ENCODE measurements around the gene FAM120A.

The FAM120A gene

DNA sequence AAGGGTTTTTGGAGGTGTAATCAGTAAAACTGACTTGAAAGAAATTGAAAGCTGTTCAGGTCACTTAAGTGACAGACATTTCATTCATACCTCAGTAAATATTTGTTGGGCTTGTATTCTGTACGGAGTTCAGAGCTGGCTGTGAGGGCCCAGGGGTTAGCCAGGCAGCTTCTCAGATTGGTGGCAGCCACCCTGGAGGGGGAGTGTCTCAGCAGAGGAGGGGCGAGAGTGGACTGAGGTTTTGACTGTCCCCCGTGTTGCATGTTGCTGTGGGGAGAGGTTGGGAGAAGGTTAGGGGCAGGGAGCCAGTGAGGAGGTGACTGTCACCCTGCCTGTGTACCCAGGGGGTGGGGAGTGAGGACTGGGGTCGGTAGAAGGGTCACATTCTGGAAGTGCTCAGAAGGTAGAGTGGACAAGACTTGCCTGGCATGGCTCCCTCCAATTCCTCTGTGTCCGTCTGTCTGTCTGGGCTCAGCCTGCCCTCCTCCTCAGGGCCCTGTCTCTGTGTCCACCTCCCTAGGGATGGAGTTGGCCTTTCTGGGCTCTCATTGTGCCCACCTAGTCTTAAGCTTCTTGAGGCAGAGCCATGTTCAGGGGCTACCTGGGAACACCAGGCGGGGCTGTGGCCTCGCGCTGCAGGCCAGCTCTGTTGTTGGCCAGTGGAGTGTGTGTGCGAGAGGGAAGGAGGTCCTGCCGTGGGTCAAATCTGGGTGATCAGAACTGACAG lies 129.3 kb downstream of the FAM120A start:
- no peak for DNase-seq

GRCh38 chr9:93582115-93582514 lies 130.6 kb downstream of the FAM120A start:
- no peak for DNase-seq

DNA sequence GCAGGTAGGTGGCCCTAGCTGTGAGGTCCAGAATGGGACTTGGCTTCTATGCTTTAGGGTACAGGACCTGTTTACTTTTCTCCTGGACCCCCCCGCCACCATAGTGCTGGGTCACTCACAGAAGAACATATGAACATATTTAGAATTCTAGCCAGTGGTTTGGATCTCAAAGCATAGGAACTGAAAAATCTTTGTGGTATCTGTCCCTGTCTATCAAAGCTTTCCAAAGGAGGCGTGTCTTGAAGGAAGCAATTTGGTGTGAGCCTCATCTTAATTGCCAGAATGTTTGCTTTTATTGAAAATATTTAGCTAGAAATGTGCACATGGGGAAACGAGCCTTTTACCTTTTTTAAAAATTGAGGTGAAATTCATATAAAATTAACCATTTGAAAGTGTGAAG lies 131.1 kb downstream of the FAM120A start:
- DNase-seq = no peak

DNA sequence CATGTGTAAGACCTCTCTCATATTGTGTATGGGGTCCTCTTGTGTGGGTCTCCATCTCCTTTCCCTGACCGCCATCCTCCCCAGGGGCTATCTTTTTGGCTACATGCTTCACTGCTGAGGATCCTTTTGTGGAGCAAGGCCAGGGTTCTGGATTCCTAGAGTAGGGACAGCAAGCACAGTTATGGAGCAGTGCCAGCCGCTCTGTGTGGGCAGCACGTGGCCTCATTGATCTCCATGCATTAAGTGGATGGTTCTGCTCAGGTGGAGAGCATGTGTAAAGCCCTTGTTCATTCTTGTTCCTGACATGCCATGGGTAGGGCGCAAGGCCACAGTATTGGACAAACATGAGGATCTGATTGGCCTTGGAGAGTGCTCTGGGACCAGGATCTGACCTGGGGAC lies 133.8 kb downstream of the FAM120A start:
- no peak for DNase-seq

DNA sequence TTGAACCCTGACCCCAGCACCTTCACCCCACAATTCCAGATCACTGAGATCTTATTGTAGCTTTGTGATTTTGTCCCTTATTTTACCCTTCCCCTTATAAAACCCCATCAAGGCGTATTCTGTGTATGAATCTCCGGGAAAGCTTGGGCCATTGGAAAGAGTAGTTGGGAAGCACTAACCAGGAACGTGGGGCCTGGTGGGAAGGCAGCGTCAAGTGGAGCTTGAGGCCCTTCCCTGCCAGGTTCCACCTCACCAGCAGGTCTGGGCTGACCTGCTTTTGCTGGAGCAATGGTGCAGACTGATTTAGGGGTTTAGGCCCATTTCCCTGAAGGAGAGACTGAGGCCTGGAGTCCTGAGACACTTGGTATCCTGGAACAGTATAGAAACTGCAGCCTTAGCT lies 134.2 kb downstream of the FAM120A start:
- no peak for DNase-seq

DNA sequence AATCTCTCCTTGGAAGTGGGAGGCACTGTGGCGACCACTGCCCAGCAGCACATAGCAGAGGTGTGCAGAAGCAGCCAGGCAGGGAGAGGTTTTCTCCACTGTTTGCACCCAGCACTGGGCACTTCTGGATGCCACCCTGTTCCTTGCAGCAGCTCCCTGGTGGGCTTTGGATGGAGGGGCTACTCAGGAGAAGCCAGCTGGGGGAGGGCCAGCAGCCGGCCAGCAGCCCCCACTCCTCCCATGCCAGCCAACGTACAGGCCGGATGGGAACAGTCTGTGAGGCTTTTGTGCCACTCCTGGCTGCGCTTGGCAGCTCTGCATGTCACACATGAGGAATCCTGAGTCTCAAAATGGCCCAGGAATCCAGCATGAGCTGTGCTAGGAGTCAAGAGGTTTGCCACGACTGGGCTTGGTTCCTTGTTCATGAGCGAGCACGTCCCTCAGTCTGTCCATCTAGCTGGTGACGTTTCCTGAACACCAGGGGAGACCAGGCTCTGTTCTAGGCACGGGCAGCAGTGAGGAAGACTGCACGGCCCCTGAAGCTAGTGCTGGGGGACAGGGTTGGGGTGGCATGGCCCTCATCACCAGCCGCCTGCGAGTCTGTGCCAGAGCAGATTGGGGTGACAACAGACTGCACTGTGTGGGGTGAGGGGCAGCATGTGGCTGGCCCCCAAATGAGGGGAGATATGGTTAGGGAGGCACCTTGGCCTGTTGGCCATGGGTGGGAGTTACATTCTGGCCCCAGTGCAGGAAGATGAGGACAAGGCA lies 135.0 kb downstream of the FAM120A start:
- DNase-seq = no peak

- no peak for DNase-seq
These were observed 135.8 kb downstream of the FAM120A start for GRCh38 chr9:93587284-93587650.

DNA sequence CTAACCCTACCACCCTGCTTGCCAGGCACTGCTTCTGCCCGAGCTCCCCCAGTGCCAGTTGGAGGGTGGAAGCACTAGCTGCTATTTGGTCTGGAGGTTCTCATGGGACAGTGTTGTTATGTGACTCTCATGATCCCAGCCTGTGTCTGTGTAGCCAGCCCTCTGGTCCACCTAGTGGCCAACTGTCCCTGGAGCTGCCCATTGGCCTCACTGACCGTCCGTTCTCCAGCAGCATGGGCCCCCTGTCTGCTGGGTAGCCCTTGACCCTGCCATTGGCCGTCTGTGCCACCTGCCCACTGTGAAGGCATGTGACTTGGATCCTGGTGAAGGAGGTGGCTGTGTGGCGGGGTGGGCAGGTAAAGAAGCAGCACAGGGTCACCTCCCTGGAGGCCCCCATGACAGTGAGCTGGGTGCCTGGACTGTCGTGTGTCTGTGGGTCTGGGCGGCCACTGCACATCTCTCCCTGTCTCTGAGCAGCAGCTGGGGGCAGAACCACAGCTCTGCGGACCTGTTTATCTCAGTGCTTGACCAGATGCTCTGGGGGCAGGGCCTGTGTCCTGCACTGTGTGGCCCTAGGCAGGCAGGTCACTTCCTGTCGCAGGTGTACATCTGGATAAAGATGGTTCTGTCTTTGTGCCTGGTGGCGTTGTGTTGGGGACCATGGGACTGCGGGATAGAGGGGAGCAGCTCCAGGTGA lies 136.3 kb downstream of the FAM120A start:
- DNase-seq = no peak

DNA sequence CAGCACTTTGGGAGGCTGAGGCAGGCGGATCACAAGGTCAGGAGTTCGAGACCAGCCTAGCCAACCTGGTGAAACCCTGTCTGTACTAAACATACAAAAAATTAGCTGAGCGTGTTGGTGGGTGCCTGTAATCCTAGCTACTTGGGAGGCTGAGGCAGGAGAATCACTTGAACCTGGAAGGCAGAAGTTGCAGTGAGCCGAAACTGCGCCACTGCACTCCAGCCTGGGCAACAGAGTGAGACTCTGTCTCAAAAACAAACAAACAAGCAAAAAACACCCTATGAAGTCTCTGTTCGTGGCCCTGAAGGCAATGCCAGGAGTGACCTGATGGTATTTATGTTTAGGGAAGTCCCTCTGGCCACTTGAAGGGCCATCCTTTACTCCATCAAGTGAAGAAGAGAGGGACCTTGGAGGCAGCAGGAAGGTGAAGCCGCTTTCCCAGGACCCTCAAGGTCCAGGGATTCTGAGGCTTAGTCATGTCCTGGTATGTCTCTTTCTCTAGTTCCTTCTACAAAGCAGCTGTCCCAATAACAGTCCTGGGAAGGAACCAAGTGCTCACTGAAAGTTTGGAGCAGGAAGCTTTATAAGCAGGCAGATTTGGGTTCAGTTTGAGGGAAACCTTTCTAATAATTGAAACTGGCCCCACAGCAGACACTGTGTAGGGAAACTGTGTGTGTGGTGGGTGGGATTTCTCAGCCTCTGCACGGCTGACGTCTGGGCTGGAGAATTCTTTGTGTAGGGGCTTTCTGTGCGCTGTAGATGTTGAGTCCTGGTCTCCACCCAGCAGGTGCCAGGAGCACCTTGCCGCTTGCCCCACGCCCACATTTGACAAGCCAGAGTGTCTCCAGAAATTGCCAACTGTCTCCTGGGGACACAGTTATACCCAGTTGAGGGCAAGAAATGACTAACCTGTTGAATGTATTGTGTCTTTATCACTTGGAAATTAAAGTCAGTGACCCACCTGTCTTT lies 137.4 kb downstream of the FAM120A start:
- DNase-seq = no peak

DNA sequence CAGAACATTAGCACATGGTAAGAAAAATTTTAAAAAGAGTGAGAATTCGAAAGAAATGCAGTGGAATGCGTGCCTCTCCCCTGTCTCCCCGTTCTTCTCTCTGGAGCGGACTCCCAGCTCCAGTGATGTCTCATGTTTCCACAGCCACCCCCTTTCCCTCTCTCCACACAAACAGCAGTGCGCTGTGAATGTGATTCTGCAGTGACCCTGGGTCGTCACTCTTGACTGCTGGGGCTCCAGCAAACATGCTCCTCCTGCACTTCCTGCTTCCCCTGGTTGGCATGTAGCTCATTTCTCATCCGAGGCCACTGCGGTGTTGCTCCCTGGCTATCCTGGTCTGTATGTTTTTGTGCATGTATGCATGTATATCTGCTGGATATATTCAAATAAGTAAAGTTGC lies 138.2 kb downstream of the FAM120A start:
- DNase-seq = no peak

DNA sequence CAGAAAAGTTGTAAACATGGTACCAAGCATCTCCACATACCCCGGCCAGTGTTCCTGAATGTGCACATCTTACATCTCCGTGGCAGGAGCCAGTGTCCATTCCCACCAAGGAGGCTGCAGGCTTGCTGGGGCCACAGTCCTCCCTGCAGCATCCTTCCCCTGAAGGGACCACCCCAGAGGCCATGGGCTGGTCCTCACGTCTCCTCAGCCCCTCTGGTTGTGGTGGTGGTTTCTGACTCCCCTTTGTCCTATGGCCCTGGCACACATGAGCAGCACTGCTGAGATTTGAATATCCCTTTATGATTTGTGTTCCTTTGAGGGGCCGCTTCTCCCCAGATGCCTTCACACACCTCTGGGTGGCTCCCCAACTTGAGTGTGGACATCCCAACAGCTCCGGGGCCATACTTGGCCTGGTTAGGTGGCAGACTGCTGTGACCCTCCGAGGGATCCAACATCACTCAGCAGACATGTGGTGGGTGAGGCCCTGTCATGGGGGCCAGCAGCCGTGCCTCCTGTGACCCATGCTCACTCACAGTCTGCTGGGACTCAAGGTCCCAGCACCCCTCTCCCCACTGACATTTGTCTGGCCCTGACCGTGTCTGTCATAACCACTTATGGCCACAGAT lies 139.2 kb downstream of the FAM120A start:
- DNase-seq = no peak

DNA sequence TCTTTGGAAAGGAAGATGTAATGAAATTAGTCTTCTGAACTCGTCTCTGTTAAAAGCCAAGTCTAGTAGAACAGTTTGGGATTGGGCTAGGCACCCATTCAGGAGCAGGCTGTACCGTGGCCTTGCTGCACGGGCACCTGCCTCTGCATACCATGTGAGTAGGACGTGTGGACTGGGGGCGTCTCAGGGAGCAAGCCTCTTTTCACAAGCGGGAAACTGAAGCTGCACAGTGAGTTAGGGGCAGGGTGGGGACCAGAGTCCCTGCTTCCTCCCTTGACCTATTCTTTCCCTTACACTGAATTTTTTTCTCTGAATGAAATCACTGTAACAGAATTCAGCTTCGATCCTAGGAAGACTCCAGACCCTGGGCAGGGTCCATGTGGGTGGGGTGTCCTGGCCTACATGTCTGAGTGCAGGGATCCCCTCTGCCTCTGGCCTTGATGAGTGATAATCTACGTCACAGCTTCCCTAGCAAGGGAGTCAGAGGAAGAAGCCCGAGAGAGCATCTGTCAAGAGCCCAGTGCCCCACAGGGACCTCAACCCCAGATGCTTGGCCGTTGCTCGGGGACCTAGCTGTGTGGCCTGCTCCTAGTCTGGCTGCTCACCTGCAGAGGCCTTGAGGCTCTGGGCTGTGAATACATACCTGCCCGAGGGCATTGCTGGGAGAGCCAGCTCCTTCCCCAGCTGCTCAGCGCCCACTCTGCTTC lies 140.0 kb downstream of the FAM120A start:
- DNase-seq = no peak

- DNase-seq = no peak
These were observed 140.6 kb downstream of the FAM120A start for GRCh38 chr9:93592008-93592642.

GRCh38 chr9:93592643-93593021 lies 141.1 kb downstream of the FAM120A start:
- no peak for DNase-seq

- no peak for DNase-seq
These were observed 141.7 kb downstream of the FAM120A start for GRCh38 chr9:93593144-93593658.

DNA sequence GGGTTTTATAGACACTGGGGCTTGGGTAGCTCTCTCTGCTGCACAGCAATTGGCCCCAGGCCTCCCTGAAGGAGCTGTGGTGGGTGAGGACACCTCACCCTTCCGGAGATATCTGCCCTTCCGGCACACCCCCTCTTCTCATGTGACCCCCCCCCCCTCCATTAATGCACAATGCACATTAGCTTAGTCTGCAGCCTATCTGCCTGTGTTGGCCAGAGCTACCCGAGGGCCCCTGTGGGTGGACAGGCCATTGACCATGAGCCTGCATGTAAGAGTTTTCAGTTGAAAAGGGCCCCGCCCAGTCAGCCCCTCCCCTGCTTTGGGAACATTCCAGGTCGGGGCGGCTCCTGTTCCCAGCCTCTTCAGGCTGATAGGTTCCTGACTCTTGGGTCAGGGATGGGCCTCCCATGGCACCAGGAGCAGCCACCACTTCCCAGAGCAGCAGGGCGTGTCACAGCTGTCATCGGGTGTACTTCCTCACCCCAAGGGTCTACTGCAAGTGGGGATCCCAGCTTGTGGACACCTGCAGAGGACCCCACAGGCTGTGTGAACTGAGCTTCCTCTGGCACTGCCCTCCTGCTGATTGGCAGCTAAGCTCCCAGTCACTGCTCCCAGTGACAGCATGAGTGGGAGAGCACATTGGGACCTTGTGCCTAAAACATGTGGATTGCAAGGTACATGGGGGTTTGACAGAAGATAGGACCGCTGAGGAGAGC lies 142.7 kb downstream of the FAM120A start:
- DNase-seq = no peak

GRCh38 chr9:93595461-93595860 lies 144.0 kb downstream of the FAM120A start:
- no peak for DNase-seq

- DNase-seq = no peak
These were observed 144.4 kb downstream of the FAM120A start for GRCh38 chr9:93595861-93596365.

DNA sequence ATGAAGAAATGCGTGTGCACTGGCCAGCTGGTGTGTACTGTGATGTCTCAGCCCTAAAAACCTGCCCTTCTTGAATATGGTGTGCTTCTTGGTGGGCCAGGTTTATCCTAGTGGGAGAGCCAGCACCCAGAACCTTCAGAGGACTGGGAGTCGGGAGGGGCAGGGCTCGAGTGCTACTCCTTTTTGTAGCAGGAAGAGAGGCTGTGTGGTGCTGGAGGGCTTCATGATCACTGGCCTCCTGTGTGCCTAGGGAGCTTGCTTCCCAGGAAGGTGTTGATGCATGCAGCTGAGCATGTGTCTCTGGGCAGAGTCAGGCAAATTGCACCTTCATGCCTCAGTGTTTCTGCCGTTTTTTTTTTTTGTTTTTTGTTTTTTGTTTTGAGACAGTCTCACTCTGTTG lies 144.9 kb downstream of the FAM120A start:
- DNase-seq = no peak

DNA sequence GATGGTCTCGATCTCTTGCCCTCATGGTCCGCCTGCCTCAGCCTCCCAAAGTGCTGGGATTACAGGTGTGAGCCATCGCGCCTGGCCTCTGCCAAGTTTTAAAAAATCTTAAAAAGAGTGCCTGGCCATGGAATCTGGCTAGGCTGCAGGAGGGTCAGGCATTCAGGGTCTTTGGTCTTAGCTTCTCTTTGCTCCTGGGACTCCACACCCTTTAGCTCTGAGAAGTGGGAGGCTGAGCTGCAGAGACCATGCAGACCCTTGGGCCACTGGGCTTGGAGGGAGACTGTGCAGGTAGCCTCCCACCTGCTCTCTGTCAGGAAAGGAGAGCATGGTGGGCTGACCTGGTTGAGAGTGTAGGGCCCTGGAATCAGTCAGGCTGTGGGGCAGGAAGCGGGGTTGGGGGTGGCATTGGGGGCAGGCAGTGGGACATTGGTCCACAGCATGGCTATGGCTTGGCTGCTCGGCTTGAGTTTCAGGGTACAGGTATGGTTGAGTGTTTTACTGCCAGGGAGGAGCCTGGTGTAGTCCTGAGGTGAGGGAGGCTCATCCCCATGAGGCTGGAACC lies 145.7 kb downstream of the FAM120A start:
- DNase-seq = no peak

Data from SIG-M5 (cell line).